K562 (cell line): Measurements from ENCODE around the gene NES. TPM values are rescaled to one million over a fixed set of nuclear protein-coding genes. Genes with fewer than 3 reads are reported as not detected.

ENCODE experiments used
- BMI1 ChIP-seq: fragments of 150-350 bp; IDR thresholded peaks from 2 replicates; pipeline ENCODE4 v1.6.1; 2014; ENCODE audit warnings: low read length
- CBX8 ChIP-seq: fragments of 200-600 bp; sonication (generic); IDR thresholded peaks from 2 replicates; pipeline ENCODE4 v1.6.1; 2012; ENCODE audit warnings: borderline replicate concordance, mixed run types, low read depth, mild to moderate bottlenecking, moderate library complexity, mixed read lengths, low read length, control low read depth, inconsistent platforms; ENCODE audit not compliant: poor library complexity, severe bottlenecking; ENCODE audit errors: extremely low read depth
- DNMT1 ChIP-seq: fragments of 450-650 bp; IDR thresholded peaks from 2 replicates; pipeline ENCODE4 v1.6.1; 2016; ENCODE audit warnings: antibody characterized with exemption, mild to moderate bottlenecking
- HMGN3 ChIP-seq: IDR thresholded peaks from 2 replicates; pipeline ENCODE4 v1.6.1; 2011; ENCODE audit warnings: borderline replicate concordance, low read depth, mild to moderate bottlenecking, mixed read lengths, low read length; ENCODE audit not compliant: insufficient read length; ENCODE audit errors: extremely low read depth
- JUND ChIP-seq, 2 experiments: IDR thresholded peaks; 2 replicates in 1 of 2; 3 replicates in 1 of 2; pipeline ENCODE4 v1.6.1; 2011; ENCODE audit warnings: borderline replicate concordance in 2 of 2, low read depth in 2 of 2, low read length in 2 of 2, improper control_type of control experiment in 1 of 2, missing biosample characterization in 1 of 2, missing genetic modification characterization in 1 of 2, missing genetic modification reagents in 1 of 2
- KDM1A ChIP-seq, 2 experiments: fragments of 450-650 bp; IDR thresholded peaks; 2 replicates each; pipeline ENCODE4 v1.6.1; 2016; ENCODE audit warnings: mild to moderate bottlenecking in 2 of 2
- MEF2D ChIP-seq: conservative IDR thresholded peaks from 2 replicates; pipeline ENCODE4 v1.6.1; 2016; ENCODE audit warnings: low read depth, missing genetic modification characterization, missing compliant biosample characterization
- SAFB2 ChIP-seq: fragments of 200-400 bp; formaldehyde crosslinking; IDR thresholded peaks from 2 replicates; pipeline ENCODE4 v1.6.1; 2018; ENCODE audit warnings: borderline replicate concordance, low read length, low read depth, moderate library complexity; ENCODE audit not compliant: severe bottlenecking
- SMARCA4 ChIP-seq: fragments of 450-650 bp; IDR thresholded peaks from 2 replicates; pipeline ENCODE4 v1.6.1; 2016
- SMARCE1 ChIP-seq: fragments of 450-650 bp; IDR thresholded peaks from 2 replicates; pipeline ENCODE4 v1.7.1; 2016; ENCODE audit warnings: mild to moderate bottlenecking
- SPI1 ChIP-seq: IDR thresholded peaks from 2 replicates; pipeline ENCODE4 v1.6.1; 2011; ENCODE audit warnings: low read depth, low read length, control low read depth, borderline replicate concordance
- TEAD4 ChIP-seq, 2 experiments: sonication (generic) in 1 of 2; formaldehyde crosslinking in 1 of 2; IDR thresholded peaks; 2 replicates each; pipeline versions ENCODE4 v1.6.1 to v1.8.0; 2012 to 2022; ENCODE audit warnings: borderline replicate concordance in 1 of 2, inconsistent platforms in 1 of 2, low read length in 1 of 2, mild to moderate bottlenecking in 1 of 2, missing genetic modification reagents in 1 of 2
- ZNF197 ChIP-seq: fragments of 200-800 bp; sonication (Bioruptor generic); IDR thresholded peaks from 2 replicates; pipeline ENCODE4 v1.6.1; 2016; ENCODE audit warnings: low read depth, missing genetic modification characterization, missing compliant biosample characterization
- polyA plus RNA-seq, 8 experiments: library from polyadenylated mRNA; depleted of rRNA in 4 of 8; stranded (reverse) in 5 of 8; unstranded in 3 of 8; fragments of >200 nt; fragmentation: Nextera tagmentation in 2 of 8; fragmentation: Illumina TruSeq in 1 of 8; extraction: Ambion mirVana in 2 of 8; extraction: Trizol in 1 of 8; gene quantifications; 2 replicates each; pipeline versions ENCODE4 v1.2.1 to v1.2.3, GENCODE V29; 2011 to 2014; ENCODE audit warnings: inconsistent platforms in 1 of 8, missing spikeins in 1 of 8
- total RNA-seq, 7 experiments: library from RNA; depleted of rRNA in 6 of 7; stranded (reverse); fragments of >200 nt in 6 of 7; fragmentation: Illumina TruSeq in 2 of 7; extraction: Trizol in 2 of 7; gene quantifications; 2 replicates each; pipeline versions ENCODE4 v1.2.1 to v1.2.3, GENCODE V29; 2011 to 2021; ENCODE audit warnings: low replicate concordance in 1 of 7
- TF ChIP-seq, protein P1 (sequence below), 2 experiments: IDR thresholded peaks; 2 replicates each; pipeline ENCODE4 v1.6.1; 2012; ENCODE audit warnings: improper control_type of control experiment in 2 of 2, low read depth in 2 of 2, low read length in 2 of 2, borderline replicate concordance in 1 of 2
- TF ChIP-seq, protein P2 (sequence below): fragments of 150-350 bp; IDR thresholded peaks from 2 replicates; pipeline ENCODE4 v1.6.1; 2014; ENCODE audit warnings: low read depth, mild to moderate bottlenecking, low read length, borderline replicate concordance
- TF ChIP-seq, protein P3 (sequence below), 2 experiments: IDR thresholded peaks in 1 of 2; conservative IDR thresholded peaks in 1 of 2; 2 replicates each; pipeline ENCODE4 v1.6.1; 2016; ENCODE audit warnings: low read depth in 2 of 2, mild to moderate bottlenecking in 1 of 2, missing compliant biosample characterization in 1 of 2, missing genetic modification characterization in 1 of 2, moderate library complexity in 1 of 2

Gene NES
- total and polyA plus RNA-seq, 9 of the 15 experiments (the other 6 are each of a cell fraction or from before 2014, with no cell fraction given) = 0.10 to 8.6 (median 4.2) TPM

DNA sequence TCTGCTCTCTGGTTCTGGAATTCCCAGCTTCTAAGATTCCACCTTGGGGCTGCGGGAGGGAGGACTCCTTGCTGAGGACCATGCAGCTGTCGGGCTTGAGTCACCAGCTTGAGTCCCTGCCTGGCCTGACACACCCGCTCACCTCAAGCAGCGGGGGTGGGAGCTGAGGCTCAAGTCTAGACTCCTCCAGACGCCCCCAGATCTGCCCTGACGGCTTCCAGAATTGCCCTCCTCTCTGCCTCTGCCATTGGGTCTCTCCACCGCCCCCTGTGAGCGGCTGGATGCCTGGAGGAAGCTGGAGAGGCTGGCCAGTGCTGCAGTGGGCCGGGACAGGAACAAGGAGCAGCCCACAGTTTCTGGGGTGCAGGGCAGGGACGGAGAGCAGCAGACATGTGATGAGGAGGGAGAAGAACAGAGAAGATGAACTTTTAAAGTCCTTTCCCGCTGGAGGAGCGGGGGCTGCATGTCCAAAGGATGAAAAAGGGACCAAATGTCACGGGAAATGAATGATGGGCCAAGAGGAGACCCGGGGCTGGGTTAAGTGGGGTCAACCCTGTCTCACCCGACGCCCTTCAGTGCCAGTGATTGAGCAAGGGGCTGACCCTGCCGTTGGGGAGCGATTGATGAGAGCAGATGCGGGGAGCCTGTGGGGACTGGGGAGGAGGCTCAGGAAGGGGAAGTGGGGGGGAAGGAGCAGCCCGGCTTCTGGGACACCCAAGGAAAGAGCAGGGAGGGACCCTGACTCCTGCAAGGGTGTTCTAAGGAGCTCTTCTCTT lies 14.6 kb upstream of the NES start (continued):
- TF ChIP-seq, protein P1, sequence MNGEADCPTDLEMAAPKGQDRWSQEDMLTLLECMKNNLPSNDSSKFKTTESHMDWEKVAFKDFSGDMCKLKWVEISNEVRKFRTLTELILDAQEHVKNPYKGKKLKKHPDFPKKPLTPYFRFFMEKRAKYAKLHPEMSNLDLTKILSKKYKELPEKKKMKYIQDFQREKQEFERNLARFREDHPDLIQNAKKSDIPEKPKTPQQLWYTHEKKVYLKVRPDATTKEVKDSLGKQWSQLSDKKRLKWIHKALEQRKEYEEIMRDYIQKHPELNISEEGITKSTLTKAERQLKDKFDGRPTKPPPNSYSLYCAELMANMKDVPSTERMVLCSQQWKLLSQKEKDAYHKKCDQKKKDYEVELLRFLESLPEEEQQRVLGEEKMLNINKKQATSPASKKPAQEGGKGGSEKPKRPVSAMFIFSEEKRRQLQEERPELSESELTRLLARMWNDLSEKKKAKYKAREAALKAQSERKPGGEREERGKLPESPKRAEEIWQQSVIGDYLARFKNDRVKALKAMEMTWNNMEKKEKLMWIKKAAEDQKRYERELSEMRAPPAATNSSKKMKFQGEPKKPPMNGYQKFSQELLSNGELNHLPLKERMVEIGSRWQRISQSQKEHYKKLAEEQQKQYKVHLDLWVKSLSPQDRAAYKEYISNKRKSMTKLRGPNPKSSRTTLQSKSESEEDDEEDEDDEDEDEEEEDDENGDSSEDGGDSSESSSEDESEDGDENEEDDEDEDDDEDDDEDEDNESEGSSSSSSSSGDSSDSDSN (IDR thresholded peaks at IDR 0.05; ENCODE audit: borderline replicate concordance in 1 of 2, low read depth in 2 of 2, low read length in 2 of 2) = peak in 1 of 2 experiments; percentile 69; a peak in 1 of 4 replicates
- peak; percentile 57 for TF ChIP-seq SMARCA4
- TF ChIP-seq, protein P2, sequence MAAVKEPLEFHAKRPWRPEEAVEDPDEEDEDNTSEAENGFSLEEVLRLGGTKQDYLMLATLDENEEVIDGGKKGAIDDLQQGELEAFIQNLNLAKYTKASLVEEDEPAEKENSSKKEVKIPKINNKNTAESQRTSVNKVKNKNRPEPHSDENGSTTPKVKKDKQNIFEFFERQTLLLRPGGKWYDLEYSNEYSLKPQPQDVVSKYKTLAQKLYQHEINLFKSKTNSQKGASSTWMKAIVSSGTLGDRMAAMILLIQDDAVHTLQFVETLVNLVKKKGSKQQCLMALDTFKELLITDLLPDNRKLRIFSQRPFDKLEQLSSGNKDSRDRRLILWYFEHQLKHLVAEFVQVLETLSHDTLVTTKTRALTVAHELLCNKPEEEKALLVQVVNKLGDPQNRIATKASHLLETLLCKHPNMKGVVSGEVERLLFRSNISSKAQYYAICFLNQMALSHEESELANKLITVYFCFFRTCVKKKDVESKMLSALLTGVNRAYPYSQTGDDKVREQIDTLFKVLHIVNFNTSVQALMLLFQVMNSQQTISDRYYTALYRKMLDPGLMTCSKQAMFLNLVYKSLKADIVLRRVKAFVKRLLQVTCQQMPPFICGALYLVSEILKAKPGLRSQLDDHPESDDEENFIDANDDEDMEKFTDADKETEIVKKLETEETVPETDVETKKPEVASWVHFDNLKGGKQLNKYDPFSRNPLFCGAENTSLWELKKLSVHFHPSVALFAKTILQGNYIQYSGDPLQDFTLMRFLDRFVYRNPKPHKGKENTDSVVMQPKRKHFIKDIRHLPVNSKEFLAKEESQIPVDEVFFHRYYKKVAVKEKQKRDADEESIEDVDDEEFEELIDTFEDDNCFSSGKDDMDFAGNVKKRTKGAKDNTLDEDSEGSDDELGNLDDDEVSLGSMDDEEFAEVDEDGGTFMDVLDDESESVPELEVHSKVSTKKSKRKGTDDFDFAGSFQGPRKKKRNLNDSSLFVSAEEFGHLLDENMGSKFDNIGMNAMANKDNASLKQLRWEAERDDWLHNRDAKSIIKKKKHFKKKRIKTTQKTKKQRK = no peak
- TF ChIP-seq ZNF197 = no peak
- TF ChIP-seq SPI1 = peak; percentile 77
- peak; percentile 50; the same call in 1 of the 2 replicates for TF ChIP-seq JUND (IDR thresholded peaks at IDR 0.05; ENCODE audit: borderline replicate concordance, low read depth, low read length)
- TF ChIP-seq JUND (tag; IDR thresholded peaks at IDR 0.05; ENCODE audit: borderline replicate concordance, low read depth, low read length) = no peak
- TF ChIP-seq BMI1 = no peak
- no peak for TF ChIP-seq SMARCE1
- TF ChIP-seq HMGN3 = peak; percentile 9
- no peak for TF ChIP-seq CBX8
- TF ChIP-seq MEF2D = no peak
- TF ChIP-seq SAFB2 = no peak
- peak; percentile 22 to 34; a peak in 1 of 4 replicates for TF ChIP-seq KDM1A (IDR thresholded peaks at IDR 0.05)
- TF ChIP-seq, protein P3, sequence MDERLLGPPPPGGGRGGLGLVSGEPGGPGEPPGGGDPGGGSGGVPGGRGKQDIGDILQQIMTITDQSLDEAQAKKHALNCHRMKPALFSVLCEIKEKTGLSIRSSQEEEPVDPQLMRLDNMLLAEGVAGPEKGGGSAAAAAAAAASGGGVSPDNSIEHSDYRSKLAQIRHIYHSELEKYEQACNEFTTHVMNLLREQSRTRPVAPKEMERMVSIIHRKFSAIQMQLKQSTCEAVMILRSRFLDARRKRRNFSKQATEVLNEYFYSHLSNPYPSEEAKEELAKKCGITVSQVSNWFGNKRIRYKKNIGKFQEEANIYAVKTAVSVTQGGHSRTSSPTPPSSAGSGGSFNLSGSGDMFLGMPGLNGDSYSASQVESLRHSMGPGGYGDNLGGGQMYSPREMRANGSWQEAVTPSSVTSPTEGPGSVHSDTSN (CRISPR knock-in tag; IDR thresholded peaks at IDR 0.05; ENCODE audit: low read depth) = no peak
- TF ChIP-seq, protein P3 (tag; conservative IDR thresholded peaks at IDR 0.05; ENCODE audit: low read depth) = peak; percentile 55
- TF ChIP-seq TEAD4 (IDR thresholded peaks at IDR 0.05; ENCODE audit: low read length) = peak; percentile 36; the same call in 1 of the 2 replicates
- TF ChIP-seq TEAD4 (CRISPR knock-in tag; IDR thresholded peaks at IDR 0.05; ENCODE audit: borderline replicate concordance) = no peak
- no peak for TF ChIP-seq DNMT1
